Measurements from ENCODE around the gene BUD23. TPM values are rescaled to one million over a fixed set of nuclear protein-coding genes. Genes with fewer than 3 reads are reported as not detected.
A peak's percentile ranks its signal among the peaks of the same experiment; 100 is the strongest.

Gene BUD23
- total and polyA plus RNA-seq, 2 experiments from 2014 or later: 62.1 to 117 TPM

DNA sequence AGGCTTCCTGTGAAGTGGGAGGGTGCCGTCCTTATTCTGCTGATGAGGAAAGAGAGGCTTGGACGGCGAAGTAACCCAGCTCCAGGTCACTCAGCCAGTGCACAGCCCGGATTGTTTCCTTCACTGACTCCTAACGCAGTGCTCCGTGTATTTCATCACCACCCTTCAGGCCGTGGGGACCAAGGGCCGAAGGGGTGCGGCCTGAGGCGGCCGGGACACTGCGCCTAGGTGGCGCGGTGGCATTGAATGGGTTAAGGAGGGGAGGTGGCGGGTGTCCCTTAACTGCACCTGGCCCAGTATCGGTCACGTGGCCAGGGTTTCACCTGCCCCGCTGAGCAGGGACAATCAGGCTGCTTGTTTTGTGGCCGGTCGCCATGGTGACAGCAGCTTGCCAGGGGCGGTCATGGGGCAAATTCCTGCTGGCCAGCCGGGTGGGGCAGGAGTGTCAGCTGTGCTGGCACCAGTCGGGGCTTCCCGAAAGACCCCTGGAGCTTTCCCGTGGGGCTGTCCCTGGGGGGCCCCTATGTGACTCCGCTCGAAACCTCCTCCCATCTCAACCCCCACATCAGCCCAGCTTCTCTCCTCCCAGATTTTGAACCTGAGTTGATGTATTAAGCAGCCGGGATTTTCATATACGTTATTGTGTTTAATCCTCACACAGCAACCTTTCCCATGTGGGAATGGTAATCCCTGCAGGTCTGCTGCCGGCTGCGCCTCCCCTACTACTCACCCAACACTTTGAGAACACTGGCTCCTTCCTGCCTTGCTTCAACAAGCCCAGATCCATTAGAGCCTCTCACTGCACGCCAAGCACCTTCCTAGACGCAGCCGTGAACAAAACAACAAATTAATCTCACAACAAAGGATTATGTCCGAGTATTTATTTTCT, 59.6 kb downstream of the BUD23 start:
- peak overlapping the region; percentile 79 for H3K4me2 ChIP-seq
- peak overlapping the region; percentile 83 for H3K27ac ChIP-seq (ENCODE audit: low read depth)
- H2AFZ ChIP-seq: no peak overlapping the region; the same call in 1 of the 2 replicates
- H3K4me1 ChIP-seq (ENCODE audit: insufficient read depth): peaks cover 31% of the 10 kb centered on the region
- TF ChIP-seq ZNF114 (CRISPR knock-in tag; IDR thresholded peaks at IDR 0.05): no peak
- TF ChIP-seq NANOG (IDR thresholded peaks at IDR 0.05; ENCODE audit: borderline replicate concordance): 0 out of 2 replicates have a peak, but pooled peaks have one; percentile 15
- no peak for TF ChIP-seq POLR2AphosphoS5 (IDR thresholded peaks at IDR 0.05; ENCODE audit: low read depth)
- no peak for TF ChIP-seq EZH2 (IDR thresholded peaks at IDR 0.05; ENCODE audit: low read depth, unreplicated experiment)
- TF ChIP-seq, protein P1, sequence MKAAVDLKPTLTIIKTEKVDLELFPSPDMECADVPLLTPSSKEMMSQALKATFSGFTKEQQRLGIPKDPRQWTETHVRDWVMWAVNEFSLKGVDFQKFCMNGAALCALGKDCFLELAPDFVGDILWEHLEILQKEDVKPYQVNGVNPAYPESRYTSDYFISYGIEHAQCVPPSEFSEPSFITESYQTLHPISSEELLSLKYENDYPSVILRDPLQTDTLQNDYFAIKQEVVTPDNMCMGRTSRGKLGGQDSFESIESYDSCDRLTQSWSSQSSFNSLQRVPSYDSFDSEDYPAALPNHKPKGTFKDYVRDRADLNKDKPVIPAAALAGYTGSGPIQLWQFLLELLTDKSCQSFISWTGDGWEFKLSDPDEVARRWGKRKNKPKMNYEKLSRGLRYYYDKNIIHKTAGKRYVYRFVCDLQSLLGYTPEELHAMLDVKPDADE (IDR thresholded peaks at IDR 0.05): no peak
- 0 out of 2 replicates have a peak, but pooled peaks have one; percentile 40 for TF ChIP-seq CREB1 (CRISPR knock-in tag; IDR thresholded peaks at IDR 0.05; ENCODE audit: low read depth)
- TF ChIP-seq, protein P2, sequence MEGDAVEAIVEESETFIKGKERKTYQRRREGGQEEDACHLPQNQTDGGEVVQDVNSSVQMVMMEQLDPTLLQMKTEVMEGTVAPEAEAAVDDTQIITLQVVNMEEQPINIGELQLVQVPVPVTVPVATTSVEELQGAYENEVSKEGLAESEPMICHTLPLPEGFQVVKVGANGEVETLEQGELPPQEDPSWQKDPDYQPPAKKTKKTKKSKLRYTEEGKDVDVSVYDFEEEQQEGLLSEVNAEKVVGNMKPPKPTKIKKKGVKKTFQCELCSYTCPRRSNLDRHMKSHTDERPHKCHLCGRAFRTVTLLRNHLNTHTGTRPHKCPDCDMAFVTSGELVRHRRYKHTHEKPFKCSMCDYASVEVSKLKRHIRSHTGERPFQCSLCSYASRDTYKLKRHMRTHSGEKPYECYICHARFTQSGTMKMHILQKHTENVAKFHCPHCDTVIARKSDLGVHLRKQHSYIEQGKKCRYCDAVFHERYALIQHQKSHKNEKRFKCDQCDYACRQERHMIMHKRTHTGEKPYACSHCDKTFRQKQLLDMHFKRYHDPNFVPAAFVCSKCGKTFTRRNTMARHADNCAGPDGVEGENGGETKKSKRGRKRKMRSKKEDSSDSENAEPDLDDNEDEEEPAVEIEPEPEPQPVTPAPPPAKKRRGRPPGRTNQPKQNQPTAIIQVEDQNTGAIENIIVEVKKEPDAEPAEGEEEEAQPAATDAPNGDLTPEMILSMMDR (conservative IDR thresholded peaks at IDR 0.05; ENCODE audit: low read depth in 2 of 2): peak in 1 of 2 experiments; percentile 29; a peak in 1 of 4 replicates
- Mint-ChIP-seq H3K9me3 (peaks cover 2% of the 10 kb centered on the region; the same call in 1 of the 3 replicates), H3K27me3 (ENCODE audit: insufficient read depth, low read depth, poor library complexity) (peaks cover 31% of the 10 kb centered on the region), H3K4me3 (peak overlapping the region; percentile 61), H3K36me3 (ENCODE audit: low read depth) (no peaks in the 10 kb centered on the region; the same call in 2 of the 3 replicates), H3K4me1 (peaks cover 35% of the 10 kb centered on the region), H3K27ac (peak overlapping the region; percentile 98)
- H3F3A ChIP-seq (replicated peaks; ENCODE audit: low read depth): peaks cover 8% of the 10 kb centered on the region
- ATAC-seq (peak; percentile 27), DNase-seq (ENCODE audit: low spot score) (peak; percentile 98)
- H3K27me3 ChIP-seq (ENCODE audit: insufficient read depth): peaks cover 35% of the 10 kb centered on the region
- no peaks in the 10 kb centered on the region; the same call in 1 of the 2 replicates for H4K20me1 ChIP-seq (replicated peaks; ENCODE audit: insufficient read depth)
- peak overlapping the region; percentile 44 for H3K4me3 ChIP-seq
- no peaks in the 10 kb centered on the region for H3K79me2 ChIP-seq (replicated peaks; ENCODE audit: insufficient read depth)
- no peaks in the 10 kb centered on the region for H3K36me3 ChIP-seq (ENCODE audit: insufficient read depth)
- no peaks in the 10 kb centered on the region for H3K9me2 ChIP-seq (ENCODE audit: insufficient read depth)

GRCh38 chr7:73746378-73746777, 63.0 kb downstream of the BUD23 start:
- Histone ChIP-seq H3K27me3 (ENCODE audit: insufficient read depth) (peaks cover 14% of the 10 kb centered on the region; the same call in 1 of the 2 replicates), H3K4me1 (ENCODE audit: insufficient read depth) (peaks cover 22% of the 10 kb centered on the region), H3F3A (replicated peaks; ENCODE audit: low read depth) (no peaks in the 10 kb centered on the region; the same call in 1 of the 2 replicates), H3K36me3 (ENCODE audit: insufficient read depth) (no peaks in the 10 kb centered on the region), H3K9me2 (ENCODE audit: insufficient read depth) (no peaks in the 10 kb centered on the region), H4K20me1 (replicated peaks; ENCODE audit: insufficient read depth) (no peaks in the 10 kb centered on the region), H3K79me2 (replicated peaks; ENCODE audit: insufficient read depth) (no peaks in the 10 kb centered on the region), H3K27ac (ENCODE audit: low read depth) (no peak overlapping the region), H2AFZ (no peak overlapping the region), H3K4me2 (no peak overlapping the region), H3K4me3 (no peak overlapping the region)
- Mint-ChIP-seq H3K27me3 (ENCODE audit: insufficient read depth, low read depth, poor library complexity) (peaks cover 19% of the 10 kb centered on the region), H3K4me3 (no peak overlapping the region), H3K4me1 (peaks cover 29% of the 10 kb centered on the region), H3K9me3 (peaks cover 2% of the 10 kb centered on the region; the same call in 2 of the 3 replicates), H3K36me3 (ENCODE audit: low read depth) (peaks cover 2% of the 10 kb centered on the region; the same call in 2 of the 3 replicates), H3K27ac (no peak overlapping the region)
- ATAC-seq: no peak
- DNase-seq (ENCODE audit: low spot score): no peak
- no peak for TF ChIP-seq STAT1 (IDR thresholded peaks at IDR 0.05; ENCODE audit: unreplicated experiment)
- no peak for TF ChIP-seq CREB1 (CRISPR knock-in tag; IDR thresholded peaks at IDR 0.05; ENCODE audit: low read depth)
- TF ChIP-seq ZNF114 (CRISPR knock-in tag; IDR thresholded peaks at IDR 0.05): no peak
- no peak for TF ChIP-seq EZH2phosphoT487 (IDR thresholded peaks at IDR 0.05; ENCODE audit: unreplicated experiment)
- TF ChIP-seq, protein P3, sequence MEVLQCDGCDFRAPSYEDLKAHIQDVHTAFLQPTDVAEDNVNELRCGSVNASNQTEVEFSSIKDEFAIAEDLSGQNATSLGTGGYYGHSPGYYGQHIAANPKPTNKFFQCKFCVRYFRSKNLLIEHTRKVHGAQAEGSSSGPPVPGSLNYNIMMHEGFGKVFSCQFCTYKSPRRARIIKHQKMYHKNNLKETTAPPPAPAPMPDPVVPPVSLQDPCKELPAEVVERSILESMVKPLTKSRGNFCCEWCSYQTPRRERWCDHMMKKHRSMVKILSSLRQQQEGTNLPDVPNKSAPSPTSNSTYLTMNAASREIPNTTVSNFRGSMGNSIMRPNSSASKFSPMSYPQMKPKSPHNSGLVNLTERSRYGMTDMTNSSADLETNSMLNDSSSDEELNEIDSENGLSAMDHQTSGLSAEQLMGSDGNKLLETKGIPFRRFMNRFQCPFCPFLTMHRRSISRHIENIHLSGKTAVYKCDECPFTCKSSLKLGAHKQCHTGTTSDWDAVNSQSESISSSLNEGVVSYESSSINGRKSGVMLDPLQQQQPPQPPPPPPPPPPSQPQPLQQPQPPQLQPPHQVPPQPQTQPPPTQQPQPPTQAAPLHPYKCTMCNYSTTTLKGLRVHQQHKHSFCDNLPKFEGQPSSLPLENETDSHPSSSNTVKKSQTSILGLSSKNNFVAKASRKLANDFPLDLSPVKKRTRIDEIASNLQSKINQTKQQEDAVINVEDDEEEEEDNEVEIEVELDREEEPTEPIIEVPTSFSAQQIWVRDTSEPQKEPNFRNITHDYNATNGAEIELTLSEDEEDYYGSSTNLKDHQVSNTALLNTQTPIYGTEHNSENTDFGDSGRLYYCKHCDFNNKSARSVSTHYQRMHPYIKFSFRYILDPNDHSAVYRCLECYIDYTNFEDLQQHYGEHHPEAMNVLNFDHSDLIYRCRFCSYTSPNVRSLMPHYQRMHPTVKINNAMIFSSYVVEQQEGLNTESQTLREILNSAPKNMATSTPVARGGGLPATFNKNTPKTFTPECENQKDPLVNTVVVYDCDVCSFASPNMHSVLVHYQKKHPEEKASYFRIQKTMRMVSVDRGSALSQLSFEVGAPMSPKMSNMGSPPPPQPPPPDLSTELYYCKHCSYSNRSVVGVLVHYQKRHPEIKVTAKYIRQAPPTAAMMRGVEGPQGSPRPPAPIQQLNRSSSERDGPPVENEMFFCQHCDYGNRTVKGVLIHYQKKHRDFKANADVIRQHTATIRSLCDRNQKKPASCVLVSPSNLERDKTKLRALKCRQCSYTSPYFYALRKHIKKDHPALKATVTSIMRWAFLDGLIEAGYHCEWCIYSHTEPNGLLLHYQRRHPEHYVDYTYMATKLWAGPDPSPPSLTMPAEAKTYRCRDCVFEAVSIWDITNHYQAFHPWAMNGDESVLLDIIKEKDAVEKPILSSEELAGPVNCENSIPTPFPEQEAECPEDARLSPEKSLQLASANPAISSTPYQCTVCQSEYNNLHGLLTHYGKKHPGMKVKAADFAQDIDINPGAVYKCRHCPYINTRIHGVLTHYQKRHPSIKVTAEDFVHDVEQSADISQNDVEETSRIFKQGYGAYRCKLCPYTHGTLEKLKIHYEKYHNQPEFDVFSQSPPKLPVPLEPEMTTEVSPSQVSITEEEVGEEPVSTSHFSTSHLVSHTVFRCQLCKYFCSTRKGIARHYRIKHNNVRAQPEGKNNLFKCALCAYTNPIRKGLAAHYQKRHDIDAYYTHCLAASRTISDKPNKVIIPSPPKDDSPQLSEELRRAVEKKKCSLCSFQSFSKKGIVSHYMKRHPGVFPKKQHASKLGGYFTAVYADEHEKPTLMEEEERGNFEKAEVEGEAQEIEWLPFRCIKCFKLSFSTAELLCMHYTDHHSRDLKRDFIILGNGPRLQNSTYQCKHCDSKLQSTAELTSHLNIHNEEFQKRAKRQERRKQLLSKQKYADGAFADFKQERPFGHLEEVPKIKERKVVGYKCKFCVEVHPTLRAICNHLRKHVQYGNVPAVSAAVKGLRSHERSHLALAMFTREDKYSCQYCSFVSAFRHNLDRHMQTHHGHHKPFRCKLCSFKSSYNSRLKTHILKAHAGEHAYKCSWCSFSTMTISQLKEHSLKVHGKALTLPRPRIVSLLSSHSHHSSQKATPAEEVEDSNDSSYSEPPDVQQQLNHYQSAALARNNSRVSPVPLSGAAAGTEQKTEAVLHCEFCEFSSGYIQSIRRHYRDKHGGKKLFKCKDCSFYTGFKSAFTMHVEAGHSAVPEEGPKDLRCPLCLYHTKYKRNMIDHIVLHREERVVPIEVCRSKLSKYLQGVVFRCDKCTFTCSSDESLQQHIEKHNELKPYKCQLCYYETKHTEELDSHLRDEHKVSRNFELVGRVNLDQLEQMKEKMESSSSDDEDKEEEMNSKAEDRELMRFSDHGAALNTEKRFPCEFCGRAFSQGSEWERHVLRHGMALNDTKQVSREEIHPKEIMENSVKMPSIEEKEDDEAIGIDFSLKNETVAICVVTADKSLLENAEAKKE (CRISPR knock-in tag; IDR thresholded peaks at IDR 0.05): no peak

Data from GM23338 (cell line).